Testis (tissue), 2 donors: ENCODE results near the gene TBPL2.

ENCODE experiments used
- CTCF ChIP-seq, 3 experiments: fragments of 450-650 bp in 2 of 3; fragments of 200-600 bp in 1 of 3; sonication (generic) in 1 of 3; IDR thresholded peaks; one replicate each; pipeline ENCODE4 v1.5.1; 2016 to 2019; ENCODE audit warnings: antibody characterized with exemption in 3 of 3, mild to moderate bottlenecking in 2 of 3, moderate library complexity in 1 of 3
- POLR2A ChIP-seq: fragments of 450-650 bp; IDR thresholded peaks from one replicate; pipeline ENCODE4 v1.6.1; 2017; ENCODE audit warnings: antibody characterized with exemption, mild to moderate bottlenecking, moderate library complexity

GRCh38 chr14:55372423-55372822 lies 68.0 kb downstream of the TBPL2 start:
- TF ChIP-seq CTCF (IDR thresholded peaks at IDR 0.05) (no peak), POLR2A (no peak)
